ENCODE data around the gene IQSEC1. TPM values are rescaled to one million over a fixed set of nuclear protein-coding genes. Genes with fewer than 3 reads are reported as not detected.

Gene IQSEC1
- total and polyA plus RNA-seq, 10 of the 15 experiments (the other 5 are each of a cell fraction or from before 2014, with no cell fraction given), result 0.92 to 55.2 (median 8.5) TPM

- TF ChIP-seq CREB1 (IDR thresholded peaks at IDR 0.05; ENCODE audit: low read depth) (no peak), E4F1 (IDR thresholded peaks at IDR 0.05; ENCODE audit: borderline replicate concordance, partially characterized antibody) (no peak), SMARCA5 (IDR thresholded peaks at IDR 0.05) (no peak)
- TF ChIP-seq, protein P1, sequence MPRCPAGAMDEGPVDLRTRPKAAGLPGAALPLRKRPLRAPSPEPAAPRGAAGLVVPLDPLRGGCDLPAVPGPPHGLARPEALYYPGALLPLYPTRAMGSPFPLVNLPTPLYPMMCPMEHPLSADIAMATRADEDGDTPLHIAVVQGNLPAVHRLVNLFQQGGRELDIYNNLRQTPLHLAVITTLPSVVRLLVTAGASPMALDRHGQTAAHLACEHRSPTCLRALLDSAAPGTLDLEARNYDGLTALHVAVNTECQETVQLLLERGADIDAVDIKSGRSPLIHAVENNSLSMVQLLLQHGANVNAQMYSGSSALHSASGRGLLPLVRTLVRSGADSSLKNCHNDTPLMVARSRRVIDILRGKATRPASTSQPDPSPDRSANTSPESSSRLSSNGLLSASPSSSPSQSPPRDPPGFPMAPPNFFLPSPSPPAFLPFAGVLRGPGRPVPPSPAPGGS (IDR thresholded peaks at IDR 0.05; ENCODE audit: borderline replicate concordance, insufficient read depth, low read depth, low read length, poor library complexity, severe bottlenecking), result no peak
Measured at GRCh38 chr3:12922881-12923431, 150.3 kb downstream of the IQSEC1 start (continued).

- SMC1A ChIA-PET (ENCODE audit: uncharacterized antibody, unreplicated experiment), result no interaction called here
- RAD21 ChIA-PET (ENCODE audit: unreplicated experiment), result no interaction called here
- in situ Hi-C loops (cut with MboI), result no loop called here
- DNase-seq (ENCODE audit: low read depth, low spot score) (no peak), ATAC-seq (no peak), FAIRE-seq (no peak)
- CTCF ChIA-PET, result no interaction called here
- TF ChIP-seq IKZF2 (IDR thresholded peaks at IDR 0.05) (no peak), E4F1 (IDR thresholded peaks at IDR 0.05; ENCODE audit: borderline replicate concordance, partially characterized antibody) (no peak)
- Histone ChIP-seq H3K79me2 (ENCODE audit: control insufficient read depth, insufficient read depth, low read length) (no peaks in the 10 kb centered on the region), H3K27ac (ENCODE audit: control insufficient read depth, insufficient read depth) (no peak overlapping the region), H3K27me3 (replicated peaks in 1 of 2; ENCODE audit: control insufficient read depth in 2 of 2, insufficient read depth in 2 of 2, low read length in 1 of 2) (no peaks in the 10 kb centered on the region), H3K36me3 (ENCODE audit: control insufficient read depth in 2 of 2, insufficient read depth in 2 of 2, low read length in 1 of 2) (peaks cover 13 to 49% of the 10 kb centered on the region in 2 experiments; a peak in 3 of 4 replicates), H2AFZ (ENCODE audit: control insufficient read depth, low read depth, low read length) (no peak overlapping the region), H3K4me2 (ENCODE audit: control insufficient read depth, insufficient read depth) (no peak overlapping the region), H3K9me3 (replicated peaks; ENCODE audit: control insufficient read depth, insufficient read depth, low read length) (no peaks in the 10 kb centered on the region), H3K4me1 (ENCODE audit: control insufficient read depth, insufficient read depth, low read length) (no peaks in the 10 kb centered on the region), H3K4me3 (no peak overlapping the region), H4K20me1 (ENCODE audit: control insufficient read depth, insufficient read depth) (no peaks in the 10 kb centered on the region), H3K9ac (ENCODE audit: control insufficient read depth, insufficient read depth, low read length) (no peak overlapping the region)
- intact Hi-C loops (cut with micrococcal nuclease; ENCODE audit: unreplicated experiment), result no loop called here
- no TSS peak for BruUV-seq (replicated peaks)
- POLR2A ChIA-PET, result no interaction called here
- 85% methylated on average over 7 of the region's 7 CpGs for WGBS (ENCODE audit: insufficient coverage, insufficient replicate concordance, low lambda C conversion rate, missing lambda C conversion rate)
Measured at GRCh38 chr3:12922306-12922705, 150.9 kb downstream of the IQSEC1 start.

All from GM12878 (cell line).